ENCODE results near the gene PCYT1B. TPM values are rescaled to one million over a fixed set of nuclear protein-coding genes. Genes with fewer than 3 reads are reported as not detected.
A peak's percentile ranks its signal among the peaks of the same experiment; 100 is the strongest.

The PCYT1B gene
- total and polyA plus RNA-seq, 9 of the 15 experiments (the other 6 are each of a cell fraction or from before 2014, with no cell fraction given), result 0.04 to 0.34 (median 0.07) TPM; not detected in 1

- TF ChIP-seq CREB3L1 (IDR thresholded peaks at IDR 0.05; ENCODE audit: borderline replicate concordance, low read depth) (no peak), RUNX1 (IDR thresholded peaks at IDR 0.05; ENCODE audit: low read depth) (no peak), MAFK (IDR thresholded peaks at IDR 0.05; ENCODE audit: low read length) (peak; percentile 30; the same call in 1 of the 2 replicates), MCM3 (IDR thresholded peaks at IDR 0.05) (no peak), ZNF316 (IDR thresholded peaks at IDR 0.05) (peak; percentile 88), PURB (CRISPR knock-in tag; IDR thresholded peaks at IDR 0.05; ENCODE audit: low read depth) (no peak), ZFP30 (CRISPR knock-in tag; IDR thresholded peaks at IDR 0.05; ENCODE audit: borderline replicate concordance) (no peak), NR3C1 (CRISPR knock-in tag; IDR thresholded peaks at IDR 0.05) (no peak), RFX1 (IDR thresholded peaks at IDR 0.05) (peak; percentile 66), NFATC3 (IDR thresholded peaks at IDR 0.05) (peak; percentile 83), ZMIZ1 (IDR thresholded peaks at IDR 0.05; ENCODE audit: low read depth in 2 of 2, low read length in 2 of 2) (no peak), MGA (IDR thresholded peaks at IDR 0.05) (no peak), MTA1 (IDR thresholded peaks at IDR 0.05; ENCODE audit: borderline replicate concordance) (no peak)
Measured at GRCh38 chrX:24672701-24673190, 25.6 kb upstream of the PCYT1B start (continued).

Data from K562 (cell line).